ENCODE measurements around the gene TNIP2. TPM values are rescaled to one million over a fixed set of nuclear protein-coding genes. Genes with fewer than 3 reads are reported as not detected.
A peak's percentile ranks its signal among the peaks of the same experiment; 100 is the strongest.

Gene TNIP2
- total RNA-seq, 2 donors from 2014 or later, result 47.1 to 63.6 TPM

DNA sequence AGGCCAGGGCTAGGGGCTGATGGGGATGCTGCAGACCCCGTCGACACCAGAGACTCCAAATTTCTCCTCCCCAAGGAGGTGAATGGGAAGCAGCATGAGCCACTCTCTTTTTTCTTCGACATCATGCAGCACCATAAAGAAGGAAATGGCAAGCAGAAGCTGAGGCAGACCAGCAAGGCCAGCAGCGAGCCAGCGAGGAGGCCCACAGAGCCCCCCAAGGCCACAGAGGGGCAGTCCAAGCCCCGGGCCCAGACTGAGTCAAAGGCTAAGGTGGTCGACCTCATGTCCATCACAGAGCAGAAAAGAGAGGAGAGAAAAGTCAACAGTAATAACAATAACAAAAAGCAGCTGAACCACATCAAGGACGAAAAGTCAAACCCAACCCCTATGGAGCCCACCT lies 56.1 kb downstream of the TNIP2 start:
- ATAC-seq (no peak), DNase-seq (no peak)
- intact Hi-C loops (cut with DNase I, micrococcal nuclease), result no loop called here

DNA sequence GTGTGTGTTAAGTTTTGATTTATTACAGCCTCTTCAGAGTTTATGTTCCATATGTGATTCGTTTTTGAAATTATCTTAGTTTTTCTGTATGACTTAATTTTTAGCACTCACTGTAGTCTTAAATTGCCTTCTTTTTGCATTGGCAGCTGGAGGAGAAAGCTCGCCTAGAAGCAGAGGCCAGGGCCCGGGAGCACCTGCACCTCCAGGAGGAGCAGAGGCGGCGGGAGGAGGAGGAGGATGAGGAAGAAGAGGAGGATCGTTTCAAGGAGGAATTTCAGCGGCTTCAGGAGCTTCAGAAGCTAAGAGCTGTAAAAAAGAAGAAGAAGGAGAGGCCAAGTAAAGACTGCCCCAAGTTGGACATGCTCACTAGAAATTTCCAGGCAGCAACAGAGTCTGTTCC lies 56.6 kb downstream of the TNIP2 start:
- DNase-seq (no peak), ATAC-seq (no peak)
- intact Hi-C loops (cut with DNase I, micrococcal nuclease), result no loop called here

DNA sequence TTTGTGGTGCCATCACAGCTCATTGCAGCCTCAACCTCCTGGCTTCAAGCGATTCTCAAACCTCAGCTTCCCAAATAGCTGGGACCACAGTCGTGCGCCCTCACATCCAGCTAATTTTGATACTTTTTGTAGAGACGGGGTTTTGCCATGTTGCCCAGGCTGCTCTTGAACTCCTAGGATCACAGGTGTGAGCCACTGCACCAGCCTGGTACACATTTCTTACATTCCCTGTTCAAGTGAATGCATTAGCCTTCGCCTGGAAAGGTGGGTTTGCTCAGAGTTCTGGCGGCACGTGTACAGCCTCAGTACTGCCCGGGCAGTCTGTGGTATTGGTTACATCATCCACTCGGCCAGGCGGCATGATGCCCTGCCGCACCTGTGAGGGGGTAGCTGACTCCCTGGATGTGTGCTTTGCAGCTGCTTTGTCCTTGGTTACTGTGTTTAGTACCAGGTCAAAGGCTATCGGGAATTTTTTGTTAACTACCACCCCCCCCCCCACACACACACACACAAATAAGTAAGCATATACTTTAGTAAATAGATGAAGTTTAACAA lies 57.1 kb downstream of the TNIP2 start:
- intact Hi-C loops (cut with DNase I, micrococcal nuclease), result no loop called here
- ATAC-seq, result no peak
- DNase-seq, result no peak

GRCh38 chr4:2698504-2698903 lies 57.6 kb downstream of the TNIP2 start:
- ATAC-seq (no peak), DNase-seq (no peak)
- intact Hi-C loops (cut with DNase I, micrococcal nuclease), result no loop called here

DNA sequence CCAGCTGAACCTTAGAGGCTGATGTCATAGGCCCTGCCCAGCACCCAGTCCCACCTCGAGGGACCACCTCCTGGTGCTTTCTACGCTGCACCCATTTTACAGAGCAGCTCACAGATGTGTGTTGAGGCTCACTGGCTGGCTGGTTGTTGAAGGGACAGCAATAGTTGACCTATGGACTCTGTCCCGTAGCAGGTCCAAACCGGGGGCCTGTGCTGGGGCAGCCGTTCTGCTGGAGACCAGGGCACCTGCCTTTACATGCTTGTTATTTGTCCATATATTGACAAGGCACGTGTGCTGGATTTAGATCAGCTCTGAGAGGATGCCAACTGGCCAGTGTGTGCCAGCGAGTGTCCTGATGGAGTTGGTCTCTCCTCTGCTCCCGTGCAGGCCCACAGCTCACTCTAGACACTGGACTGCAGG lies 58.1 kb downstream of the TNIP2 start:
- ATAC-seq (no peak), DNase-seq (no peak)
- intact Hi-C loops (cut with DNase I, micrococcal nuclease), result no loop called here

GRCh38 chr4:2696423-2696822 lies 59.7 kb downstream of the TNIP2 start:
- DNase-seq (peak; percentile 36 to 44), ATAC-seq (no peak)
- intact Hi-C loops (cut with DNase I, micrococcal nuclease), result no loop called here

DNA sequence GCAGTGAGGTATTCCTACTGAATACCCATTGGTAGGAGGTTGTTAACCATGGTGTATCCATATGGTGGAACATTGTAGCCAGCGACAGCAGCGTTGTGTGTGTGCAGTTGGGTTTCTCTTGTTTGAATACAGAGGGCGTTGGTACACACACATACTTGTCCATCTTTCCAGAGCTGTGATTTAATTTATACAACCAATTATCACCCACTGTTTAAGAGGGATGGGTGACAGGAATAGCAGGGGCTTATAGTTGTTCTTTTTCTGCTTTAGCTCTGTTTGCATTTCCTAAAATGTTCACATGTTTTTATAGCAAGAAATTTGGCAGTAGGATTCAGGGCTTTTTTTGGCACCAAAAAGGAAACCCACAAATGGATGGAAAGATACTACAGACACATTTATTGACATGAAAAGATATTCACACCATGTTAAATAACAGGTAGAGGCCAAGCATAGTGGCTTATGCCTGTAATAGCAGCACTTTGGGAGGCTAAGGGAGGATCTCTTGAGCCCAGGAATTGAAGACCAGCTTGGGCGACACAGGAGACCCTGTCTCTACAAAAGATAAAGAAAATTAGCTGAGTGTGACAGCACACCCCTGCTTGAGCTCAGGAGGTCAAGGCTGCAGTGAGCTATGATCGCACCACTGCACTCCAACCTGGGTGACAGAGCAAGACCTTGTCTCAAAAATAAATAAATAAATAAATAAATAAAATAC lies 60.6 kb downstream of the TNIP2 start:
- DNase-seq (no peak), ATAC-seq (no peak)
- intact Hi-C loops (cut with DNase I, micrococcal nuclease), result no loop called here

DNA sequence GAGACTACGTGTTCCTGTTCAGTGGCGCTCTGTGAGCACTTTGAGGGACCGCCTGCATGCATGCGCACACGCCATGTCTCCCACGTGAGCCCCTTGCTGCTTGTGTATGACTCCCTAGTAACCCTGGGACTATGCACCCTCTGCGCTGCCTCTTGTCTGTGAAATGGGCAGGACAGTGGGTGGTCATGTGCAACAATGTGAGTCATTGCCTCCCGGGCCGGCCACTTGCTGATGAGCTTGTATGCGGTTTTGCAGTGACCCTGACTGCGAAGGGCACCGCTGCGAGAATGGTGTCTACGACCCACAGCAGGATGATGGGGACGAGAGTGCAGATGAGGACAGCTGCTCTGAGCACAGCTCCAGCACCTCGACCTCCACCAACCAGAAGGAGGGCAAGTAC lies 61.4 kb downstream of the TNIP2 start:
- DNase-seq (no peak), ATAC-seq (no peak)
- intact Hi-C loops (cut with DNase I, micrococcal nuclease), result no loop called here

DNA sequence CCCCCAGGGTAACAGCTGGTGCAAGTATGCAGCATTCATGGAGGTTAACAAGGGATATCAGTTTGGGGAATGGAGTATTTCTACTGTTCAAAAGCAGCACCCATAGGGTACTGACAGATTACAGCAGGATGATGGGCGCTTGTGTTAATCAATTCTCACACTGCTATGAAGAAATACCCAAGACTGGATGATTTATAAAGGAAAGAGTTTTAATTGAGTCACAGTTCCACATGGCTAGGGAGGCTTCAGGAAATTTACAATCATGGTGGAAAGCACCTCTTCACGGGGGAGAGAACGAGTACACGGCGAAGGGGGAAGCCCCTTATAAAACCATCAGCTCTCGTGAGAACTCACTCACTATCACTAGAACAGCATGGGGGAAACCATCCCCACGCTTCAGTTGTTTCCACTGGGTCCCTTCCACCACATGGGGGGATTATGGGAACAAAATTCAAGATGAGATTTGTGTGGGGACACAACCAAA lies 64.1 kb downstream of the TNIP2 start:
- intact Hi-C loops (cut with DNase I, micrococcal nuclease), result no loop called here
- ATAC-seq, result no peak
- no peak for DNase-seq

Other genes starting within 250 kb of the TNIP2 start
- gene FAM193A, start 219.7 kb downstream of the TNIP2 start, total RNA-seq, result 10 to 100 TPM; 22.8 to 23.7 TPM
- 10 to 100 TPM; 54.3 to 75.2 TPM for gene SH3BP2, start 36.7 kb upstream of the TNIP2 start, total RNA-seq
- 100 to 1,000 TPM; 250 to 254 TPM for gene ADD1, start 87.5 kb upstream of the TNIP2 start, total RNA-seq
- 10 to 100 TPM; 20.4 to 22.9 TPM for gene NOP14, start 207.1 kb upstream of the TNIP2 start, total RNA-seq
- gene GRK4, start 207.2 kb upstream of the TNIP2 start, total RNA-seq, result 1 to 10 TPM; 1.7 to 3.9 TPM